ENCODE data around the gene RGR. TPM values are rescaled to one million over a fixed set of nuclear protein-coding genes. Genes with fewer than 3 reads are reported as not detected.

The RGR gene
- total RNA-seq, 4 donors from 2014 or later, result not detected

- TF ChIP-seq EP300 (IDR thresholded peaks at IDR 0.05) (no peak), POLR2AphosphoS5 (IDR thresholded peaks at IDR 0.05) (no peak), POLR2A (IDR thresholded peaks at IDR 0.05) (no peak), CTCF (IDR thresholded peaks at IDR 0.05) (no peak)
- 83% methylated on average over 4 of the region's 4 CpGs for WGBS
Measured at GRCh38 chr10:84235096-84235495, 9.8 kb upstream of the RGR start.

GRCh38 chr10:84236807-84237198, 8.1 kb upstream of the RGR start:
- H3K27me3 ChIP-seq, result peaks cover 24% of the 10 kb centered on the region
- WGBS, result 88% methylated on average over 6 of the region's 6 CpGs
- no peaks in the 10 kb centered on the region for H3K9me3 ChIP-seq
- DNase-seq (ENCODE audit: low spot score in 2 of 2), result no peak
- H3K4me1 ChIP-seq, result no peaks in the 10 kb centered on the region
- H3K36me3 ChIP-seq, result no peaks in the 10 kb centered on the region
- TF ChIP-seq CTCF (IDR thresholded peaks at IDR 0.05), result no peak
- no peak for TF ChIP-seq POLR2A (IDR thresholded peaks at IDR 0.05)
- no peak for TF ChIP-seq POLR2AphosphoS5 (IDR thresholded peaks at IDR 0.05)
- no peak for TF ChIP-seq EP300 (IDR thresholded peaks at IDR 0.05)
- no peak overlapping the region for H3K4me3 ChIP-seq
- H3K27ac ChIP-seq, result no peak overlapping the region

More at GRCh38 chr10:84235096-84235495, 9.8 kb upstream of the RGR start:
- no peak overlapping the region for H3K4me3 ChIP-seq
- H3K27ac ChIP-seq, result no peak overlapping the region
- H3K36me3 ChIP-seq, result no peaks in the 10 kb centered on the region
- H3K4me1 ChIP-seq, result peaks cover 4% of the 10 kb centered on the region
- peaks cover 24% of the 10 kb centered on the region for H3K27me3 ChIP-seq
- DNase-seq (ENCODE audit: low spot score in 2 of 2), result peak in 1 of 2 donors; percentile 1
- H3K9me3 ChIP-seq, result no peaks in the 10 kb centered on the region

GRCh38 chr10:84237199-84238051, 7.4 kb upstream of the RGR start:
- 67% methylated on average over 17 of the region's 52 CpGs for WGBS
- Histone ChIP-seq H3K36me3 (no peaks in the 10 kb centered on the region), H3K9me3 (no peaks in the 10 kb centered on the region), H3K4me3 (no peak overlapping the region), H3K4me1 (no peaks in the 10 kb centered on the region), H3K27ac (no peak overlapping the region), H3K27me3 (peaks cover 24% of the 10 kb centered on the region)
- DNase-seq (ENCODE audit: low spot score in 2 of 2), result peak in 1 of 2 donors; percentile 75
- TF ChIP-seq POLR2A (IDR thresholded peaks at IDR 0.05) (no peak), POLR2AphosphoS5 (IDR thresholded peaks at IDR 0.05) (no peak)

GRCh38 chr10:84238909-84239308, 5.9 kb upstream of the RGR start:
- Histone ChIP-seq H3K36me3 (no peaks in the 10 kb centered on the region), H3K27ac (no peak overlapping the region), H3K27me3 (peaks cover 24% of the 10 kb centered on the region), H3K4me3 (no peak overlapping the region), H3K9me3 (no peaks in the 10 kb centered on the region), H3K4me1 (no peaks in the 10 kb centered on the region)
- TF ChIP-seq POLR2AphosphoS5 (IDR thresholded peaks at IDR 0.05) (no peak), CTCF (IDR thresholded peaks at IDR 0.05) (no peak), EP300 (IDR thresholded peaks at IDR 0.05) (no peak), POLR2A (IDR thresholded peaks at IDR 0.05) (no peak)
- peak in 1 of 2 donors; percentile 11 for DNase-seq (ENCODE audit: low spot score in 2 of 2)
- WGBS, result 89% methylated on average over 3 of the region's 3 CpGs

- peak in 1 of 2 donors; percentile 56 for DNase-seq (ENCODE audit: low spot score in 2 of 2)
- no peaks in the 10 kb centered on the region for H3K9me3 ChIP-seq
- H3K4me1 ChIP-seq, result no peaks in the 10 kb centered on the region
- TF ChIP-seq EP300 (IDR thresholded peaks at IDR 0.05) (no peak), CTCF (IDR thresholded peaks at IDR 0.05) (no peak), POLR2A (IDR thresholded peaks at IDR 0.05) (no peak), POLR2AphosphoS5 (IDR thresholded peaks at IDR 0.05) (no peak)
- H3K27me3 ChIP-seq, result peaks cover 19% of the 10 kb centered on the region
- H3K4me3 ChIP-seq, result no peak within 1 kb of the TSS
- no peak within 1 kb of the TSS for H3K27ac ChIP-seq
- H3K36me3 ChIP-seq, result no peaks in the 10 kb centered on the region
- 87% methylated on average over 9 of the region's 13 CpGs for WGBS
Measured at GRCh38 chr10:84241185-84241790, 3.6 kb upstream of the RGR start, which contains the start of gene LRIT1. Gene LRIT1, minus strand, starts transcription at chr10:84241546. Its CDS starts 107 bp downstream, at chr10:84241439.

Measured in suprapubic skin (tissue), 4 donors.